HG03175 (cell line): Measurements from ENCODE around the gene INPP5D.
A peak's percentile ranks its signal among the peaks of the same experiment; 100 is the strongest.
"Not testable (repeated sequence)": the region's sequence is repeated elsewhere in the genome, so short reads cannot be mapped to it uniquely, and the experiment has no call there.

Experiments used
- ATAC-seq: cut with Tn5 transposase; IDR thresholded peaks from one replicate; pipeline ENCODE4 v1.9.1; 2021; ENCODE audit warnings: mild to moderate bottlenecking, moderate library complexity; ENCODE audit not compliant: unreplicated experiment

INPP5D gene

DNA sequence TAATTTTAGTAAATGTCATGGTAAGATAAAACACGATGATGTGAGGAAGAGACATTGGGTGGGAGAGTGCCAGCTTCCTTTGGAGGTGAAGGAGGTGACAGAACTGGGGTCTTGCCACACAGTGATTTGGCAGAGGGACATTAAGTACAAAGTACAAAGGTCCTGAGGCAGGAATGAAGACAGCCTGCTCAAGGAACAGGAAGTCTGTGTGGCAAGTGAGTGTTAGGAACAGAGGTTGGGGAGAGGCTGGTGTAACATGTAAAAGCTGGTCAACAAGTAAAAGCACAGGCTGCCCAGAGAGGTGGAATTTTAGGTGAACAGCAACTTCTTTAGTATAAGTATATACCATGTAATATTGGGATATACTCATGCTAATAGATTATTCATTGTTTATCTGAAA lies 73.1 kb downstream of the INPP5D start:
- no peak for ATAC-seq

DNA sequence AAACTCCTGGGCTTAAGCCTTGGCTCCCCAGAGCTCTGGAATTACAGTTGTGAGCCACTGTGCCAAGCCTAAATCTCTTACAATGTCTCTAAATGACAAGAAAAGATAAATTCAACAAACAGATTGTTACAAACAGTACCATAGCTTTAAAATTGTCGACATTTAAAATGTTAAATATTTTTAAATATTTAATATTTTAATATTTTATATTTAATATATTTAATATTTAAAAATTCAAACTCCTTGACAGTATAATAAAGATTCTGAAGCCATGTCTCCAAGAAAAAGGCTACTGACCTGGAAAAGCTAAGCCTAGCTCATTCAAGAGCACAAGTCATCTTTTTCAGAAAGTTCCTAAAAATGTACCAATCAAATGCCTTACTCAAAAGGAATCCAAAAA lies 75.3 kb downstream of the INPP5D start:
- no peak for ATAC-seq

DNA sequence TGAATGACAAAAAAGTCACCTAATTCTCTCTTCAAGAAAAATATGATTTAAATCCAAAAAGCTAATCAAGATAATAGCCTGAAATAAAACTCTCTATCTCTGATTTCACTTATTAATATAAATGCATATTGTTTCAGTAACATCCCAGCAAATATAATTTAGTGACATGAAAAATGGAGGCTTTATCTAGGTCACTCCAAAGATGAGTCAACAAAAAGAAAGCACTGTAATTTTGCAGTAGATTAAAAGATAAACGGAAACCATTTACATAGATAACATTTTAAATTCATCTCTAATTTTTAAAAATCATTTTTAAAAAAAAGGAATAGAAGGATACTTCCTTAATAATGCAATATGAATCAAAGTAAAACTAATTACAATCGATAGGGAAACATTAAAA lies 76.9 kb downstream of the INPP5D start:
- no peak for ATAC-seq

DNA sequence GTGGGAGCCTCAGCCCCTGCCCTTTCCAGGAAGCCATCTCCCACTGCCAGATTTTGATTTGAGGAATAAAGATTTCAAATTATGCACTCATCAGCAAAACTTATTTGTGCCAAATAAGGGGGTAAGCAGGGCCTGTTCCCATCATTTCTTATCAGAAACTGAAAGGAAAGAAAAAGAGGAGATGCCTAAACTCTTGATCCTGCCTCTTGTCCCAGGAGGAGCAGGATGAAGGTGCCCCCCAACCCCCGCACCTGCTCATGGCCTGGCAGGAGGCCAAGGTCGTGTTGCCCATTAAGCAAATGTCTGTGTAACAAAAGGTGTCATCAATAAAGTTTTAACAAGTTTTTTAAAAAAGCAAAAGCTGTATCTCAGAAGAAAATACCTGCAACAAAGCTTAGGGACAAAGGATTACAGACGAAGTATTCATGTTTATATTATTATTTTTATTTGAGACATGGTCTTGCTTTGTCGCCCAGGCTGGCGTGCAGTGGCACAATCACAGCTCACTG lies 80.0 kb downstream of the INPP5D start:
- no peak for ATAC-seq

DNA sequence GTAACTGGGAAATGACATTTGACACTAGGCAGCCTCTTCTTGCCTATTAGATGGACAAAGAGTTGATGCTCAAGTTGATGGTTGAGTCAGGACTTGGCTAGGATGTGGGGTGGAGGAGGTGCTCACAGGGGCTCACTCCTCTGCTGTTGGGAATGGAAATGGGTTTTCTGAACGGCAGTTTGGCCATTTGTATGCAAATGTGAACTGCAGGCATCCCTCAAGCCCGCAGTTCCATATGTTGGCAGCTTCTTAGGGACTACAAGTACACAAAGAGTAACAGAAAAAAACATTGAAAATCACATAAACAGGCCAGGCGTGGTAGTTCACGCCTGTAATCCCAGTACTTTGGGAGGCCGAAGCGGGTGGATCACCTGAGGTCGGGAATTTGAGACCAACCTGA lies 80.8 kb downstream of the INPP5D start:
- no peak for ATAC-seq

DNA sequence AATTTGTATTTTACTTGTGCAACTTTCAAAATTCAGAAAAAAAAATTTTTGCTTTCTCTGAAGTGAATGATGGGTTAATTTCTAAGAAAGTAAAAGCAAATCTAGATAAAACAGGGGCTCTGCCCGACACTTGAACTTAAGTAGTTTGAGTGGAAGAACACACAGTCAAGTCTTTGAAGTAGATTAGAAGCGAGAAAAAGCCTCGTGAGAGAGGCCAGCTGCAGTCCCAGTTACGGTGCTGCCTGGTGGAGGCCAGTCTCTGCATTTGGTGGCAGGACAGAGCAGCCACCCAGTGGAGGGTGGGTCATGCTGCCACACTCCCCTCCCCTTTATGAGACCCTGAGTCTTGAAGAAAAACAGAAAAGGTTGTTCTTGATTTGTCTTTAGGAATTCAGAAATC lies 81.8 kb downstream of the INPP5D start:
- no peak for ATAC-seq

DNA sequence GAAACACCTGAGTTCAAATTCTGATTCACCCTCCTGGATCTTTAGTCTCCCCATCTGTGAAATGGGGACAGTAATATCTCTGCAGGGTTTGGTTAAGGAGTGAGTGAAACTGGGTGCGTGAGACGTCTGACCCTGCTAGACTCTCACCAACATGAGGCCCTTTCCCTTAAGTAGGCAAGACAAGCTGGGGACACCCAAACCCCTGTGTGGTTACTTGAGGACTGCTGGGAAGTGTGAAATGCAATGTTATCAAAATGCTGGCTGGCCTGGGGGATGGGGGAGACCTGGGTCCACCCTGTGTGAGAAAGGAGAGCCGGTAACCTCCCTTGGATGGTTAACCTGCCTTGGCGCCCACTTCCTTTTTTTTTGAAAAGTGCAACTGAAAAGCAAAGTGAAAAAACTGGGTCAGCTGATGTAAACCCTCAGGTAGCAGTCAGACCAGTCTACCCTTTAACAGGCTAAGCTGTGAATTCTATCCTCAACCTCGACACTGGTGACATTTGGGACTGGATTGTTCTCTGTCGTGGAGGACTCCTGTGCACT lies 82.3 kb downstream of the INPP5D start:
- ATAC-seq, result peak; percentile 78

DNA sequence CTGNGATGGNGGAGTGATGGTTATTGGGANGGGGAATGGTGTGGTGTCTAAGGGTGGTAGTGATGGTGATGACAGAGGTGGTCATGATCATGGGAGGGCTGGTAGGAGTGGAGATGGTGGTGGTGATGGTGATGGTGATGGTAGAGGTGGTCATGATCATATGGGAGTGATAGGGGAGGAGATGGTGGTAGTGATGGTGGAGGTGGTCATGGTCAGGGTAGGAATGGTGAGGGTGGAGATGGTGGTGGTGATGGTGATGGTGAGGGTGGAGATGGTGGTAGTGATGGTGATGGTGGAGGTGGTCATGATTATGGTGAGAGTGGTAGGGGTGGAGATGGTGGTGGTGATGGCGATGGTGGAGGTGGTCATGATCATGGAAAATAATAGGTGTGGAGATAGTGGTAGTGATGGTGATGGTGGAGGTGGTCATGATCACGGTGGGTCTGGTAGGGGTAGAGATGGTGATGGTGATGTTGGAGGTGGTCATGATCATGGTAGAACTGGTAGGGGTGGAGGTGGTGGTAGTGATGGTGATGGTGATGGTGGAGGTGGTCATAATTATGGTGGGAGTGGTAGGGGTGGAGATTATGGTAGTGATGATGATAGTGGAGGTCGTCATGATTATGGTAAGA lies 83.7 kb downstream of the INPP5D start:
- no peak for ATAC-seq

DNA sequence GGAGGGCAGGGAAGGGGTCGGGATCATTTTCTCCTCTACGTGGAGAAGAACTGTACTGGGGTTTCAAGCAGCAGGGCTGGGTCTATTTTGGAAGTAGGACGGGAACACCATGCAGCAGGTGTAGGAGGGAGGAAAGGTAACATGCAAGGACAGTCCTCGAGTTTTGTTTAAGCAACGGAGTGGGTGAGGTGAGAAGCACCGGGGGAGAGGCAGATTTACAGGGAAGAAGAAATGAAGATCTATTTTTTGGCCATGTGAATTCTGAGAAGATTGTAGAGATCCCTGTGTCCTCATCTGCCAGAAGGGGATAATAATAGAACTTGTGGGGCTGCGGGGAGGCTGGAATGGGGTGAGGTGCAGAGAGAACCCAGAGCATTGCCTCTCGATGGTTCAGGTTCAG lies 85.6 kb downstream of the INPP5D start:
- no peak for ATAC-seq

DNA sequence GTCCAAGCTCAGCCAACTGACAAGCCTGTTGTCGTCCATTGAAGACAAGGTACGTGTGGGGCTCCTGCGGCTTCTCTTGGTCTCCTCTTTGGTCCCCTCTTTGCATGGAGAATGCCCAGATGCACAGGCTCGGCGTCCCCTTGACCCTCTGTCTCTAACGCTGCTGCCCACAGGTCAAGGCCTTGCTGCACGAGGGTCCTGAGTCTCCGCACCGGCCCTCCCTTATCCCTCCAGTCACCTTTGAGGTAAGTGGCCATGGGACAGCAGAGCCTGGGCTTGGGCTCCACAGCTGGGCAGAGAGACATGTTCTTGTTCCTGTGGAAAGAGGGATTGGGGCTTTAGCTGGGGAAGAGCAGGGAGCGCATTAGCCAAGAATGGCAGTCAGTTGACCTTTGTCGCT lies 86.1 kb downstream of the INPP5D start:
- no peak for ATAC-seq

DNA sequence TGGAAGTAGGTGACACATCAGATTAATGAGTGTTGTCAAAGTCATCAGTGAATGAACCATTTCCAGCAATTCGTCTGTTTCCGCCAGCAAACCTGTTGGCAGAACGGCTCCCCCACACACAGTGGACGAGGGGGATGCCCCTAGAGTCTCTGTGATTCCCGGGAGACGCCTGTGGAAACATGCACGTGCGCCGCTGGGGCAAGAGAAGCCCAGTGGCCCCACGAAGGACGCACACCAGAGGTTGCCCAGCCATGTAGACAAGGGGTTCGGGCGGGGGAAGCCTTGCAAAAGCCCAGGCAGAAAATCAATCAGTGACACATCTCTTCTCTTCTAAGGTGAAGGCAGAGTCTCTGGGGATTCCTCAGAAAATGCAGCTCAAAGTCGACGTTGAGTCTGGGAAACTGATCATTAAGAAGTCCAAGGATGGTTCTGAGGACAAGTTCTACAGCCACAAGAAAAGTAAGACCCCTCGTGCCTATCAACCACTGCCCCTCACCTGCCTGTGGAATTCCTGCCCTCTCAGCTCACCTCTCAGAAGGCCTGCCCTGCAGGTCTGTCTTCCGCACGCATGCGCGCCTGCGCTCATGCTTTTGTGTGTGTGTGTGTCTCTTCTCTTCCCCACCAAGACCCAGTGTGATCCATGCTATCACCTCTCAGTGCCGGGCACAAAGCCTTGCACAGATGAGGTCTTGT lies 87.1 kb downstream of the INPP5D start:
- no peak for ATAC-seq

DNA sequence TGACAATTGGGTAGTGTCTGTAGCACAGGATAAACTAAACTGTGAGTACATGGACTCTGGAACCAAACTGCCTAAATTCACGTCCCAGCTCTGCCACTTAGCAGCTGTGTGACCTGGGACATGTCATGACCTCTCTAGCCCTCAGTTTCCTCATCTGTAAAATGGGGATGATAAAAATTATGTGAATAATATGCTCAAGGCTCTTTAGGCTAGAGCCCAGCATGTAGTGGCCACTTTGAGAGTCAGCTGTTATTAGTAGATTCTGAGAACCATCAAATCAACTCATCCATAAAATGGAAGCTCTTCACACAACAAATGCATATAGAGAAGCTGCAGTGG lies 87.7 kb downstream of the INPP5D start:
- ATAC-seq, result no peak

DNA sequence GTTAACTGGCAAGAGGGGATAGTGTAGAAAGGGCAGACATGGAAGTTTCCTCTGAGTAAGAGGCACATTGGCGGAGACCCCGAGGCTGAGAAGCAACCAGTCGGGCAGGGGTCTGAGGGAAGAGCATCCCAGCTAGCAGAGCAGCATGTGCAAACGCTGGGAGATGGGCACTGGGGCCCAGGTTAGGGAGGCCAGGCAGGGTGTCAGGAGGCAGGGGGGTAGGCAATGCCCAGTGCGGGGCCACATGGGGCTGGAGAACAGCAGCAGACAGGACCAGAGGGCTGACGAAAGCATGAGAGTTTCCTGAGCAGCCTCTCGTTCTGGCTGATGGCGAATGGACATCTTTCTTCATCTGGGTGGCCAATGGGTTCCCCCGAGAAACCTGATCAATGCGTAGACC lies 88.2 kb downstream of the INPP5D start:
- no peak for ATAC-seq

DNA sequence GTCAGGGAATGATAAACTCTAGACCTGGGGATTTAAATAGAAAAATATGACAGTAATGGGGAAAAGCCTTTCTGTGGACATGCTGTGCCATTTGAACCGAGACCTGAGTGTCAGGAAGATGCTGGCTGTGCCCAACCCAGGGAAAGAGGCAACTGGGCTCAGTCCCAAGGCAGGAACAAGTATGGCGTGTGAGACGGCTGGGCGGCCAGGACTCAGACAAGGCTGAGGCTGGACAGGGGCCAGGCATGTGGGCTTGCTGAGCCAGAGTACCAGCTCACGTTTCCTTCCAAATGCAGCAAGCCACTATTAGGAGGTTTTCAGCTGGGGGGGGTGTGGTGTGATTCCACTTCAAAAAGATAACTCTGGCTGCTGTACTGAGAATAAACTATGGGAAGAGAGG lies 92.4 kb downstream of the INPP5D start:
- no peak for ATAC-seq

DNA sequence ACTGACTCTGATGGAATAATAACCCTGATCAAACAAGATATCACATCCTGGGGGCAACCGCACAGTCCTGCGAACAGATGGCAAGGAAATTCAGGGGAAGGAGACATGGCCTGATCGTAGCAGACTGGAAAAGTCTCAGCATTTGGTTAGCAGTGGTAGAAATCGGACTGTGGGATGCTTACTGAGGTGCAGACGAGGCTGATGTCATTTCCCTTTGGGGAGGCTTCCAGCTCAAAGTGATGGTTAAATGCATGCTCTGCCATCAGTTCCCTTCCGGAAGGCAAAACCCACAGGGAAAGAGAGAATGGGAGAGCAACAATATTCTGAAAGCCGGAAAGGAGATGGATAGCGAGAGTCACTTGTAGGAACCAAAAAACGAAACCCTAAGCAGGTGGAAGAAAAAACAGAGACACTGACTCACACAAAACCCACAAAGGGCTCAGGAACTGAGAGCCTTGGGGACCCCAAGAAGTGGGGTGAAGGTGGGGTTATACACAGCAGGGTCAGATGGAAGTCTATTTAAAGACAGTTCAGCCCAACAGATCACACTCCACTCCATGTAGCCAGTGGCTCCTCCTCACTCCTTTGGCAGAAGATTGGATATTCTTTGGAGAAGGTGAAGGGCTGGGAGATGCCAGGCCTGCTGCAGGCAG lies 93.1 kb downstream of the INPP5D start:
- ATAC-seq, result no peak

DNA sequence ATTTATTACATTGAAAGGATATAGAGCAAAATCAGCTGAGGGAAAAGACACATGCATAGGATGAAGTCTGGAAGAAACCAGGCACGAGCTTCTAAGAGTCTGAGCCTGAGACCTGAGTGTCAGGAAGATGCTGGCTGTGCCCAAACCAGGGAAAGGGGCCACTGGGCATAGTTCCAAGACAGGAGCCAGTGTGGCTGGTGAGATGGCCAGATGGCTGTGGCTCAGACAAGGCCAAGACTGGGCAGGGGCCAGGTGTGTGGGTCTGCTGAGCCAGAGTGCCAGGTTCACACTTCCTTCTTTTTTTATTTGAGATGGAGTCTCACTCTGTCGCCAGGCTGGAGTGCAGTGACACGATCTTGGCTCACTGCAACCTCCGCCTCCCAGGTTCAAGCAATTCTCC lies 95.9 kb downstream of the INPP5D start:
- no peak for ATAC-seq

DNA sequence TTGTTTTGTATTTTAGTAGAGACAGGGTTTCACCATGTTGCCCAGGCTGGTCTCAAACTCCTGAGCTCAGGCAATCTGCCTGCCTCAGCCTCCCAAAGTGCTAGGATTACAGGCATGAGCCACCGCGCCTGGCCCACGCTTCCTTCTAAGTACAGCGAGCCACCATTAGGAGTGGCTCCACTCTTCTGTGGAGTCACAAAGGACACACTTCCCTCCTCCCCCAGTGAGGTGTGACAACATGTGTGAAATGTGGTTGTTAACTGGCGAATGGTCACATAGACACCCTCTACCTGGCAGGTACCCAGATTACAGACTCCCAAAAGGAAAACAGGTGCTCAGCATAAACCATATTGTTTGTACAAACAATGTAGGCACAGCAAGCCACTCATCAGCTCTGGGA lies 96.3 kb downstream of the INPP5D start:
- ATAC-seq, result not testable (repeated sequence)

DNA sequence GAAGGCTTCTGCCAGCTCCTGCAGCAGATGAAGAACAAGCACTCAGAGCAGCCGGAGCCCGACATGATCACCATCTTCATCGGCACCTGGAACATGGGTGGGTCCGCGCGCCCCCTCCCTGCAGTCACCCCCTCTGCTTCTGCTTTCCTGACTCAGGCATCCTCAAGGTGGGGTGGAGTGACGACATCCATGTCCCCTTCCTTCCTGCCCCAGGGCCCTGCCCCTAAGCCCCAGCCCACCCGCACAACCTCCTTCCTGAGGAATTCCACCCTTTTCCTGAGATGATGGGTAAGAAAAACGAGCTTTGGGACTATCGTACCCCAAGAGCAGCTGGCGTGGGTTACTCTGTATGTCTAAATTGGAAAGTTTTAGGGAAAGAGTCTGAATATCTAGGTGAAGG lies 101.6 kb downstream of the INPP5D start:
- ATAC-seq, result no peak

DNA sequence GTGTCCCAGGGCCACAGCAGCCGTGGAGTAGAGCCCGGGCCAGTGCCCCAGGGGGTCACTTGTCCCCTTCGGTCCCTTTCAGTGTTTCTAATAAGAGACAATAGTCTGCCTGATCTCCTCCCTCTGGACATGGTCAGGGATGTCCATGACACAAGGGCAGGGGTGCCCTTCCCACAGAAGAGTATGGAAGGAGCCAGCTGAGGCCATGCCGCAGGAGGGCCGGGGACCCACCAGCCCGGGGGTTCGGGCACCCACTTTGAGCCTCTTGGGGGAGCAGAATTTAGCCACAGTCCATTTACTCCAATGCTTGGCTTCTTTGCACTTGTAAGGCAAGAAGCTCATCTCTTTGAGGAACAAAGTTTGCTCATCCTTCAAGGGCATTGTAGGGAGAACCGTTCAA lies 102.6 kb downstream of the INPP5D start:
- ATAC-seq, result no peak

DNA sequence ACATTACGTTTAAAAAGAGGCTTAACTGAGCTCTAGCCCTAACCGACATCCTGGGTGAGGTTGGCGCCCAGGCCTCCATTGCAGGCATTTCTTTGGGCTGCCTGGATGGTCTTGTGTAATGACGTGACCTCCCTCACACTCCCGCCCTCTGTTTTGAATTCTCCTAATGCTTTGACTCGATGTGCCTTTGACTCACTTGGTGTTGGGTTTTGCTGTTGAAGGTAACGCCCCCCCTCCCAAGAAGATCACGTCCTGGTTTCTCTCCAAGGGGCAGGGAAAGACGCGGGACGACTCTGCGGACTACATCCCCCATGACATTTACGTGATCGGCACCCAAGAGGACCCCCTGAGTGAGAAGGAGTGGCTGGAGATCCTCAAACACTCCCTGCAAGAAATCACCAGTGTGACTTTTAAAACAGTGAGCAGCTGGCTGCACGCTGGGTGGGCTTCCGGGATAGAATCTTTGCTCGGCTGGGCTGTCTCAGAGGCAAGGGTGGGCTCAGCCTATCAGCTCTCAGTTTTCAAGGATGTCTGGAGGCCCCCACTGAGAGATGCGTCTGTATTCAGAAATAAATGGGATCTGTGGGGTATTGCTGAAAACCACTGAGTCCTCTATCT lies 103.5 kb downstream of the INPP5D start:
- ATAC-seq, result no peak

DNA sequence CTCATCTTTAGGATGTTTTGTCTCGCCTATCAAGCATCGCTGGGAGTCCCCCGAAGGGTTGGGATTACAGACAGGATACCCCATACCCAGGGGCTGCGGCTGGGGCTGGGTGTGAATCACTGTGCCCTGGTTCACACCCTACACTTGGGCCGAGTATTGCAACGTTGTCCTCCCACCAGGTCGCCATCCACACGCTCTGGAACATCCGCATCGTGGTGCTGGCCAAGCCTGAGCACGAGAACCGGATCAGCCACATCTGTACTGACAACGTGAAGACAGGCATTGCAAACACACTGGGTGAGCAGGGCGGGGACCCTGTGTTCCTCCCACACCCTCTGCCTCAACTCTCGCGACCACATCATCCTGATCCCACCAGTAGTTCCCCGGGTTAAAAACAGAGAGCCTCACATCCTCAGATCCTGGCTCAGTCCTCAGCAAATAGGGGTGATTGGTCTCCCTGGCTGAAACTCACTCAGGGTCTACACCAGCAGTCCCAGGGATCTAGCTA lies 104.0 kb downstream of the INPP5D start:
- ATAC-seq, result no peak
